IMR-90 (cell line): ENCODE measurements around the gene DCDC1.

ENCODE experiments used
- RFX5 ChIP-seq: IDR thresholded peaks from 2 replicates; pipeline ENCODE4 v1.8.0; 2012; ENCODE audit warnings: low read depth, mild to moderate bottlenecking, low read length, moderate library complexity
- TF ChIP-seq, protein P1 (sequence below): conservative IDR thresholded peaks from 2 replicates; pipeline ENCODE4 v1.5.1; 2012; ENCODE audit warnings: mild to moderate bottlenecking, low read depth, low read length, improper control_type of control experiment

GRCh38 chr11:31337806-31338205, 31.7 kb downstream of the DCDC1 start:
- no peak for TF ChIP-seq RFX5
- TF ChIP-seq, protein P1, sequence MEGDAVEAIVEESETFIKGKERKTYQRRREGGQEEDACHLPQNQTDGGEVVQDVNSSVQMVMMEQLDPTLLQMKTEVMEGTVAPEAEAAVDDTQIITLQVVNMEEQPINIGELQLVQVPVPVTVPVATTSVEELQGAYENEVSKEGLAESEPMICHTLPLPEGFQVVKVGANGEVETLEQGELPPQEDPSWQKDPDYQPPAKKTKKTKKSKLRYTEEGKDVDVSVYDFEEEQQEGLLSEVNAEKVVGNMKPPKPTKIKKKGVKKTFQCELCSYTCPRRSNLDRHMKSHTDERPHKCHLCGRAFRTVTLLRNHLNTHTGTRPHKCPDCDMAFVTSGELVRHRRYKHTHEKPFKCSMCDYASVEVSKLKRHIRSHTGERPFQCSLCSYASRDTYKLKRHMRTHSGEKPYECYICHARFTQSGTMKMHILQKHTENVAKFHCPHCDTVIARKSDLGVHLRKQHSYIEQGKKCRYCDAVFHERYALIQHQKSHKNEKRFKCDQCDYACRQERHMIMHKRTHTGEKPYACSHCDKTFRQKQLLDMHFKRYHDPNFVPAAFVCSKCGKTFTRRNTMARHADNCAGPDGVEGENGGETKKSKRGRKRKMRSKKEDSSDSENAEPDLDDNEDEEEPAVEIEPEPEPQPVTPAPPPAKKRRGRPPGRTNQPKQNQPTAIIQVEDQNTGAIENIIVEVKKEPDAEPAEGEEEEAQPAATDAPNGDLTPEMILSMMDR, result no peak
